ENCODE results near the gene VAC14. TPM values are rescaled to one million over a fixed set of nuclear protein-coding genes. Genes with fewer than 3 reads are reported as not detected.

The VAC14 gene
- total RNA-seq, 4 donors from 2014 or later: 43.4 to 69.4 (median 63.1) TPM

- Histone ChIP-seq H3K9me3 (no peaks in the 10 kb centered on the region), H3K36me3 (peaks cover 59 to 60% of the 10 kb centered on the region in 2 donors), H3K27ac (no peak overlapping the region), H3K27me3 (no peaks in the 10 kb centered on the region), H3K4me1 (peaks cover 22% of the 10 kb centered on the region in 2 donors), H3K4me3 (replicated peaks in 1 of 3) (no peak overlapping the region)
- intact Hi-C loops (cut with DNase I): no loop called here
- TF ChIP-seq POLR2A (IDR thresholded peaks at IDR 0.05): no peak
- no peak for TF ChIP-seq CTCF (IDR thresholded peaks at IDR 0.05)
- no peak for DNase-seq
- WGBS, 2 donors: 86% methylated on average over 21 of the region's 21 CpGs
Measured at GRCh38 chr16:70784692-70785555, 16.0 kb downstream of the VAC14 start.

GRCh38 chr16:70782237-70782636 is 18.7 kb downstream of the VAC14 start:
- no peaks in the 10 kb centered on the region for H3K4me1 ChIP-seq
- H3K27ac ChIP-seq: no peak overlapping the region
- H3K27me3 ChIP-seq: no peaks in the 10 kb centered on the region
- H3K36me3 ChIP-seq: peaks cover 71 to 78% of the 10 kb centered on the region in 2 donors
- intact Hi-C loops (cut with DNase I): no loop called here
- H3K4me3 ChIP-seq (replicated peaks in 1 of 3): no peak overlapping the region
- 83 to 100% methylated on average over 3 of the region's 3 CpGs for WGBS, 2 donors
- TF ChIP-seq POLR2A (IDR thresholded peaks at IDR 0.05): no peak
- TF ChIP-seq CTCF (IDR thresholded peaks at IDR 0.05): no peak
- no peak for DNase-seq
- no peaks in the 10 kb centered on the region for H3K9me3 ChIP-seq

- H3K9me3 ChIP-seq: no peaks in the 10 kb centered on the region
- TF ChIP-seq CTCF (IDR thresholded peaks at IDR 0.05): no peak
- no peak for TF ChIP-seq POLR2A (IDR thresholded peaks at IDR 0.05)
- peaks cover 71 to 79% of the 10 kb centered on the region in 2 donors for H3K36me3 ChIP-seq
Measured at GRCh38 chr16:70781800-70782199, 19.2 kb downstream of the VAC14 start.

GRCh38 chr16:70780546-70780945 is 20.4 kb downstream of the VAC14 start:
- intact Hi-C loops (cut with DNase I): no loop called here
- Histone ChIP-seq H3K27ac (no peak overlapping the region), H3K36me3 (peaks cover 66 to 75% of the 10 kb centered on the region in 2 donors), H3K9me3 (no peaks in the 10 kb centered on the region), H3K4me3 (replicated peaks in 1 of 3) (no peak overlapping the region), H3K4me1 (no peaks in the 10 kb centered on the region), H3K27me3 (no peaks in the 10 kb centered on the region)
- 96 to 98% methylated on average over 8 to 9 of the region's 10 CpGs for WGBS, 2 donors
- TF ChIP-seq CTCF (IDR thresholded peaks at IDR 0.05) (no peak), POLR2A (IDR thresholded peaks at IDR 0.05) (no peak)
- DNase-seq: no peak

More at GRCh38 chr16:70781800-70782199, 19.2 kb downstream of the VAC14 start:
- Histone ChIP-seq H3K27ac (no peak overlapping the region), H3K27me3 (no peaks in the 10 kb centered on the region), H3K4me1 (no peaks in the 10 kb centered on the region), H3K4me3 (replicated peaks in 1 of 3) (no peak overlapping the region)
- DNase-seq: no peak
- intact Hi-C loops (cut with DNase I): no loop called here
- WGBS, 2 donors: 94 to 96% methylated on average over 10 to 14 of the region's 14 CpGs

- H3K36me3 ChIP-seq: peaks cover 56 to 64% of the 10 kb centered on the region in 2 donors
- TF ChIP-seq CTCF (IDR thresholded peaks at IDR 0.05): no peak
- WGBS, 2 donors: 78 to 88% methylated on average over 1 of the region's 1 CpG
- intact Hi-C loops (cut with DNase I): loop anchor here (10.0 kb wide), 1 partner anchor 255 kb away; the partner anchor contains the start of genes COG4 and SF3B3
- no peak overlapping the region for H3K27ac ChIP-seq
- H3K9me3 ChIP-seq: no peaks in the 10 kb centered on the region
- H3K4me3 ChIP-seq (replicated peaks in 1 of 3): no peak overlapping the region
- no peaks in the 10 kb centered on the region for H3K4me1 ChIP-seq
- H3K27me3 ChIP-seq: no peaks in the 10 kb centered on the region
- no peak for DNase-seq
Measured at GRCh38 chr16:70779361-70779760, 21.6 kb downstream of the VAC14 start.
